GM18951 (cell line): ENCODE results near the gene HAT1.

Source experiments
- POLR2A ChIP-seq: IDR thresholded peaks from 4 replicates; pipeline ENCODE4 v1.6.1; 2011; ENCODE audit warnings: mild to moderate bottlenecking; ENCODE audit not compliant: insufficient read length, insufficient read depth; ENCODE audit errors: extremely low read depth
- in situ Hi-C: fragments of 300-500 bp; cut with MboI; formaldehyde crosslinking; loops from one replicate; pipeline ENCODE4 v1.12.0; 2022; ENCODE audit warnings: low sequenced_read_pairs, mixed read lengths, inconsistent platforms; ENCODE audit not compliant: unreplicated experiment

The HAT1 gene

DNA sequence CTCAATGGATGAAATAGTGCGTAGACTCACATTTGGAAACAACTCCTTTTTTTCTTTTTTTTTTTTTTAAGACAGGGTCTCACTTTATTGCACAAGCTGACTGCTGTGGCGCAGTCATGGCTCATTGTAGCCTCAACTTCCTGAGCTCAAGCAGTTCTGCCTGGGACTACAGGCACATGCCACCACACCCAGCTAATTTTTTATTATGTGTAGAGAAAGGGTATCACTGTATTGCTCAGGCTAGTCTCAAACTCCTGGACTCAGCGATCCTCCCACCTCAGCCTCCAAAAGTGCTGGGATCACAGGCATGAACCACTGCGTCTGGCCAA is 17.4 kb downstream of the HAT1 start:
- in situ Hi-C loops: no loop called here

GRCh38 chr2:171941316-171941699 is 19.0 kb downstream of the HAT1 start:
- no peak for TF ChIP-seq POLR2A
- in situ Hi-C loops: no loop called here

More for the DNA sequence above, 17.4 kb downstream of the HAT1 start:
- TF ChIP-seq POLR2A: no peak

- no peak for TF ChIP-seq POLR2A
- in situ Hi-C loops: no loop called here
Measured at GRCh38 chr2:171943869-171944268, 21.6 kb downstream of the HAT1 start.

DNA sequence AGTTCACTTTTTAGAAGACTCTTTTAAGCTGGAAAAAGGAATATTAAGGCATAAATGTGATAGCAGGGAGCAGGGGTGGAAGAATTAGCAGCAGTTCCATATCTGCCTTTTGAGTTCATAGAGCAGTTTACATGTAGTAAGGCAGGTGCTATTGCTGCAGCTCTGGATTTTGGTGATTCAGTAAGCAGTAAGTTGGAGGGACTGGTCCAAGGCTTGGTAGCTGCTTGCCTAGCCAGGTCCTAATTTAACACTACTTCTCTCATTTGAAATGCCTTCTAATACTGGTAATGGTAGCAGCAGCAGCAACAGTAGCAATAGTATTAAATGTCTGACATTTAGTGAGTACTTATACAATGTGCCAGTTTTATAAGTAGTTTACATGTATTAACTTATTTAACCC is 30.0 kb downstream of the HAT1 start:
- no peak for TF ChIP-seq POLR2A
- in situ Hi-C loops: no loop called here

GRCh38 chr2:171952748-171953147 is 30.5 kb downstream of the HAT1 start:
- in situ Hi-C loops: no loop called here

DNA sequence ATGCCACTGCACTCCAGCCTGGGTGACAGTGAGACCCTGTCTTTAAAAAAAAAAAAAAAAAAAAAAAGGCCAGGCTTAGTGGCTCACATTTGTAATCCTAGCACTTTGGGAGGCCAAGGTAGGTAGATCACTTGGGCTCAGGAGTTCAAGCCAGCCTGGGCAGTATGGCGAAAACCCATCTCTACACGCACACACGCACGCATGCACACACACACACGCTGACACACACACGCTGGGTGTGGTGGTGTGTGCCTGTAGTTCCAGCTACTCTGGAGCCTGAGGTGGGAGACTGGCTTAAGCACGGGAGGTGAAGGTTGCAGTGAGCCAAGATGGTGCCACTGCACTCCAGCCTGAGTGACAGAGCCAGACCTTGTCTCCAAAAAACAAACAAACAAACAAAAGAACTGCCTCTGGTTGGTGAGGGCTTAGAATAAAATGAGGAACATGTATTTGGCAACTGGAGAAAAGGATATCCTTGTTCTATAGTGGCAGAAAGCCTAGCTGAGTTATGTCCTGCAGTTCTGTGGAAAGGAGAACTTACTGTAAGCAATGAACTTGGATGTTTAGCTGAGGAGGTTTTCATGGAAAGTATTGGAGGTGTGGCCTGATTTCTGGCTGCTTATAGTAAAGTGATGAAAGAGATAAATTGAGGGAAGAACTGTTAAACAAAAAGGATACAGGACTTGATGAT is 34.0 kb downstream of the HAT1 start:
- in situ Hi-C loops: no loop called here
- TF ChIP-seq POLR2A: no peak

More at GRCh38 chr2:171952748-171953147, 30.5 kb downstream of the HAT1 start:
- TF ChIP-seq POLR2A: no peak

- TF ChIP-seq POLR2A: no peak
- in situ Hi-C loops: no loop called here
Measured at GRCh38 chr2:171957061-171957460, 34.8 kb downstream of the HAT1 start.

DNA sequence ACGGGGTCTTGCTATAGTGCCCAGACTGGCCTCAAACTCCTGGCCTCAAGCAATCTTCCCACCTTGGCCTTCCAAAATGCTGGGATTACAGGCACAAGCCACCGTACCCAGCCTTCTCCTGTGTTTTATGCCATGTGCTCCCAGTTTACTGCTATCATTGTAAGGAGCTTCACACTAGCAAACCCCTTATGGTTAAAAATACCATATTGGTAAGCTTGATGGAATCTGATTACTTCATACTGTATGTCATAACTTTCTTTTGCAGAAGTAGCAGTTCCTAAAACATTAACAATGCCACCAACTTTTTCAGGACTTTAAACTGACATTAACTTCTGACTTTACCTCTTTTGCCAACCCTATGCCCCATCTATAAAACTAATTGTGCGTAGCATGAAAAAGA is 36.2 kb downstream of the HAT1 start:
- no peak for TF ChIP-seq POLR2A
- in situ Hi-C loops: no loop called here

- in situ Hi-C loops: no loop called here
Measured at GRCh38 chr2:171959998-171960397, 37.7 kb downstream of the HAT1 start.

GRCh38 chr2:171960570-171960969 is 38.3 kb downstream of the HAT1 start:
- in situ Hi-C loops: no loop called here
- TF ChIP-seq POLR2A: no peak

More at GRCh38 chr2:171959998-171960397, 37.7 kb downstream of the HAT1 start:
- no peak for TF ChIP-seq POLR2A

GRCh38 chr2:171963198-171963597 is 40.9 kb downstream of the HAT1 start:
- in situ Hi-C loops: no loop called here
- no peak for TF ChIP-seq POLR2A

DNA sequence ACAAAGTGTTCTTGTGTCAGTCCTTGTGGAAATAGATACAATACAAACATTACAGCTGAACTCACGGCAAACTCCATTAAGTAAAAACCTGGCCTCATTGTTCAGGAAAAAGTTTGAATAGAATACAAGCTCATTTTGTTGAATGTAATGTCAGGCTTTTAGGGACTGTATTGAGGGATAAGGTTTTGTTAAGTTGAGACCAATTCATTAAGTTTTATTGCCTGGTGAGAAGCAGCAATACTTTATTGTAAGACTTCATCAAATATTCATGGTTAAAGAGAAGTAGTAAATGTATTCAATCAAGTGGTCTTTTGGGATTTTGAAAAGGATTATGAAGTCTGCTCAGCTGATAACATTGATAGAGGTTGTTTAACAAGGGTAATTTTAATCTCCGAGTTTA is 42.0 kb downstream of the HAT1 start:
- TF ChIP-seq POLR2A: no peak
- in situ Hi-C loops: no loop called here

GRCh38 chr2:171965238-171965637 is 43.0 kb downstream of the HAT1 start:
- in situ Hi-C loops: no loop called here
- TF ChIP-seq POLR2A: no peak

GRCh38 chr2:171965661-171966060 is 43.4 kb downstream of the HAT1 start:
- in situ Hi-C loops: no loop called here
- TF ChIP-seq POLR2A: no peak

DNA sequence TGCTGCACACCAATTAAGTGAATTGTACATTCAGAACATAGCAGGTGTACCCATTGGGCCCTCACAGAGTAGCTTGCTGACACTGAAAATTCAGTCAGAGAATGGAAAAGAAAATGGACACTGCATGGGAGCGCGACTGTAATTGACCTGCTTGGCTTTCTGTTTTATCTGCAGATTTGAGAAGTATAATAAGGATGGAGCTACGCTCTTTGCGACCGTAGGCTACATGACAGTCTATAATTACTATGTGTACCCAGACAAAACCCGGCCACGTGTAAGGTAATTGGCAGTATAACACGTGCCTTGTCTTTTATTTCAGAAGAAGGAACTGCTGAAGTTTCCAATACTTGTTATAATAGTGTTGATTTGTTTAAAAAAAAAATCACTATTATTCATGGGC is 44.0 kb downstream of the HAT1 start:
- in situ Hi-C loops: no loop called here
- no peak for TF ChIP-seq POLR2A
